LNCAP (cell line): Measurements from ENCODE around the gene CTSD.

Experiments
- TF ChIP-seq, protein P1 (sequence below): fragments of 450-650 bp; IDR thresholded peaks from 2 replicates; pipeline ENCODE4 v1.5.1; 2017; ENCODE audit warnings: mild to moderate bottlenecking

Gene CTSD

DNA sequence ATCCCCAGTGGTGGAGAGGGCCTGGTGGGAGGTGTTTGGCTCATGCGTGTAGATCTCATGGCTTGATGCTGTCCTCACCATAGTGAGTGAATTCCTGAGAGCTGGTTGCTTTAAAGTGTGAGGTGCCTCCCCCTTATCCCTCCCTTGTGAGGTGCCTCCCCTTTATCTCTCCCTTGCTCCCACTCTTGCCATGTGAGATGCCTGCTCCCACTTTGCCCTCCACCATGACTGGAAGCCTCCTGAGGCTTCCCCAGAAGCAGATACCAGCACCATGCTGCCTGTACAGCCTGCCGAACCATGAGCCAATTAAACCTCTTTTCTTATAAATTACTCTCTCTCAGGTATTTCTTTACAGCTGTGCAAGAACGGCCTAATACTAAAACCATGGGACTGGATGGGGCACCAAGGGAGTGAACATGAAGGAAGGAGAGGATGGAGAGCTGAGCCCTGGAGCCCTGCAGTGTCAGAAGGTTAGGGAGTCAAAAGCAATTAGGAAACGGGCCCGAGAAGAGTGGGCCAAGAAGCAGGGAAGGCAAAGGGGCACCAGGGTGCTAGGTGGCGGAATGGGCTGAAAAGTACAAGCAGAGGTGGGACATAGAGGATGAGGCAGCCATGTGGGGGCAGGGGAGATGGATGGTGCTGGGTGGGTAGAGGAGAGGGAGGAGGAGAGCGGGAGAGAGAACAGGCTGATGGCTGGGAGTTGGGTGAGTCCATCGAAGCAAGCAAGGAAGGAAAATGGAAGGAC is 22.8 kb downstream of the CTSD start:
- TF ChIP-seq, protein P1, sequence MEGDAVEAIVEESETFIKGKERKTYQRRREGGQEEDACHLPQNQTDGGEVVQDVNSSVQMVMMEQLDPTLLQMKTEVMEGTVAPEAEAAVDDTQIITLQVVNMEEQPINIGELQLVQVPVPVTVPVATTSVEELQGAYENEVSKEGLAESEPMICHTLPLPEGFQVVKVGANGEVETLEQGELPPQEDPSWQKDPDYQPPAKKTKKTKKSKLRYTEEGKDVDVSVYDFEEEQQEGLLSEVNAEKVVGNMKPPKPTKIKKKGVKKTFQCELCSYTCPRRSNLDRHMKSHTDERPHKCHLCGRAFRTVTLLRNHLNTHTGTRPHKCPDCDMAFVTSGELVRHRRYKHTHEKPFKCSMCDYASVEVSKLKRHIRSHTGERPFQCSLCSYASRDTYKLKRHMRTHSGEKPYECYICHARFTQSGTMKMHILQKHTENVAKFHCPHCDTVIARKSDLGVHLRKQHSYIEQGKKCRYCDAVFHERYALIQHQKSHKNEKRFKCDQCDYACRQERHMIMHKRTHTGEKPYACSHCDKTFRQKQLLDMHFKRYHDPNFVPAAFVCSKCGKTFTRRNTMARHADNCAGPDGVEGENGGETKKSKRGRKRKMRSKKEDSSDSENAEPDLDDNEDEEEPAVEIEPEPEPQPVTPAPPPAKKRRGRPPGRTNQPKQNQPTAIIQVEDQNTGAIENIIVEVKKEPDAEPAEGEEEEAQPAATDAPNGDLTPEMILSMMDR, result no peak

- TF ChIP-seq, protein P1, result no peak
Observed at GRCh38 chr11:1739576-1739975, 24.2 kb downstream of the CTSD start.

GRCh38 chr11:1738380-1738779 is 25.3 kb downstream of the CTSD start:
- TF ChIP-seq, protein P1, result no peak

DNA sequence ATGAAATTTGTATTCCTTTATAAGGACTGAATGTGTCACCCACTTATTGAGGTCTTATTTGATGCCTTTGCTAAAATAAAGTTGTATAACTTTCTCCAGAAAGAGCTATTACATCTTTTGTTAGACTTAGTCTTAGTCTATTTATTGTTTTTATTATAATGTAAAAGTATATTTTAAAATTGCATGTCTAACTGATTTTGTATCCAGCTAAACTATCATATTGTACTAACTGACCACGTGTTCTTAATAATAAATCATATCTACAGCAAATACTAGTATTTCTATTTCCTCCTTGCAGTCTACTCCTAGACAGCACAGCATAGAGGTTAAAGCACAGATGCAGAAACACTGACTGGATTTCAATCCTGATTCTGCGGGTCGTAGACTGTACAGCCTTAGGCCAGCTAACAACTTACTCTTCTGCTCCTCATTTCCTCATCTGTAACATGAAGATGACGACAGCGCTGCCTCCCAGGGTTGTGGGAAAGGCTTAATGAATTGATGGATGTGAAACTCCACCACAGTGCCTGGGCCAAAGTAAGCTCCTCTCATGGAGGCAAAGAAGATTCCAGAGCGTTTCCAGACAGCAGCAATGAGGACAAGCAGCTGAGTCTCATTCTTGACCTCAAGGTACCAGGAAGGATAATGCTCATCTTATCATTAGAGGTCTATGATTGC is 26.5 kb downstream of the CTSD start:
- TF ChIP-seq, protein P1, result no peak

DNA sequence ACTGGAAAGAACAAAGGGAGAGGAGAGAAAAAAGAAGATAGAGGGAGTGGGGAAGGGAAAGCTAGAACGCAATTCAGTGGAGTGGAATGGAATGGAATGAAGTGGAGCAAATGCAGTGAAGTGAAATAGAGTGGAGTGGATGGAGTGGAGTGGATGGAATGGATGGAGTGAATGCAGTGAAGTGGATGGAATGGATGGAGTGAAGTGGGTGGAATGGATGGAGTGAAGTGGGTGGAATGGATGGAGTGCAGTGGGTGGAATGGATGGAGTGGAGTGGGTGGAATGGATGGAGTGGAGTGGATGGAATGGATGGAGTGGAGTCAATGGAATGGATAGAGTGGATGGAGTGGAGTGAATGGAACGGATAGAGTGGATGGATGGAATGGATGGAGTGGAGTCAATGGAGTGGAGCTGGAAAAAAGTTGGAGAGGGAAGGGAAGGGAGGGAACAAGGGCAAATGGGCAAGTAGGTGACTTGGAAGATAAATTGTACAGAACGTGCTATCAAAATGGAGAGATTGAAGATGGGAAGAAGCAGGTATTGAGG is 27.2 kb downstream of the CTSD start:
- TF ChIP-seq, protein P1, result no peak

- TF ChIP-seq, protein P1, result no peak
Observed at GRCh38 chr11:1735271-1735670, 28.5 kb downstream of the CTSD start.

DNA sequence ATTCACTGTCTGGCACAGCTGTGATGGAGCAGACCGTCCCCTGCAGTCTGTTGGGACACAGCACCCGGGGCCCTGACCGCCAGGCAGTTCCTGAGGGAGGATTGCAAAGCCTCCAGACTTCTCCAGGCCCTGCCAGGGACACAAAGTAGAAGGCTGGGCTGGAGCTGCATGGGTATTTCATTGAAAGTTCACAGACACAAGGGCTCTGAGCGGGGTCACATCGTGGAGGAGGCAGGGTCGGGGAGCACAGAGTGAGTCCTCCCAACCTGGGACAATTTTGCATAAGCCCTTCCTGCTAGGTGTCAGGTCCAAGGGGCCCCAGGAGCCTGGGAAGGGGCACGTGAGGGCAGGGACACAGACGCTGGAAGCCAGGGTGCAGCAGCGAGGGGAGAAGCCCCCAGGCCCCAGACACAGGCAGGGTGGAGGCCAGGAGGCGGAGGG is 29.1 kb downstream of the CTSD start:
- TF ChIP-seq, protein P1, result no peak
